Tibial artery (tissue), 4 donors: Measurements from ENCODE around the gene GSDME.

Experiments
- DNase-seq, 2 donors: peaks; one replicate each; pipeline ENCODE4 v3.0.0-alpha.2; 2019
- H3K27ac ChIP-seq, 2 donors: fragments of 200-600 bp; sonication (generic) in 1 of 2; 1 replicate in 1 of 2; 2 replicates in 1 of 2; pipeline ENCODE4 v1.5.1; 2018 to 2019; ENCODE audit warnings: mild to moderate bottlenecking in 1 of 2
- H3K27me3 ChIP-seq, 2 donors: fragments of 200-600 bp; sonication (generic) in 1 of 2; one replicate each; pipeline versions ENCODE4 v1.5.1 to v1.6.0; 2016 to 2019
- H3K36me3 ChIP-seq, 3 donors: fragments of 200-600 bp; sonication (generic) in 2 of 3; one replicate each; pipeline ENCODE4 v1.5.1; 2016 to 2019; ENCODE audit warnings: mild to moderate bottlenecking in 2 of 3
- H3K4me1 ChIP-seq, 4 donors: fragments of 200-600 bp; sonication (generic) in 2 of 4; 1 replicate in 3 of 4; 2 replicates in 1 of 4; pipeline ENCODE4 v1.5.1; 2016 to 2019
- H3K4me3 ChIP-seq, 2 donors: fragments of 200-600 bp; sonication (generic) in 1 of 2; 1 replicate in 1 of 2; 2 replicates in 1 of 2; pipeline ENCODE4 v1.5.1; 2018 to 2019; ENCODE audit warnings: mild to moderate bottlenecking in 2 of 2
- H3K9me3 ChIP-seq, 3 donors: fragments of 200-600 bp; sonication (generic) in 1 of 3; one replicate each; pipeline ENCODE4 v1.5.1; 2016 to 2019
- CTCF ChIP-seq, 2 experiments: fragments of 200-600 bp in 1 of 2; fragments of 450-650 bp in 1 of 2; IDR thresholded peaks; one replicate each; pipeline ENCODE4 v1.5.1; 2017 to 2019; ENCODE audit warnings: antibody characterized with exemption in 2 of 2, mild to moderate bottlenecking in 1 of 2, moderate library complexity in 1 of 2
- intact Hi-C: fragments of 100-400 bp; cut with DNase I; formaldehyde crosslinking; loops from one replicate; pipeline ENCODE4 v1.15.0; 2023; ENCODE audit warnings: low total_unique reads

GSDME gene

GRCh38 chr7:24727154-24728120 is 29.8 kb downstream of the GSDME start:
- H3K9me3 ChIP-seq = no peaks in the 10 kb centered on the region
- intact Hi-C loops = loop anchor here (5.0 kb wide), 1 partner anchor 1160 kb away; no protein-coding TSS in a partner anchor
- H3K4me3 ChIP-seq = no peak overlapping the region
- no peak for TF ChIP-seq CTCF (IDR thresholded peaks at IDR 0.05)
- H3K36me3 ChIP-seq = no peaks in the 10 kb centered on the region
- no peak overlapping the region for H3K27ac ChIP-seq
- H3K4me1 ChIP-seq = peaks cover 0 to 7% (median 0%) of the 10 kb centered on the region in 4 donors
- peak; percentile 68 to 77 for DNase-seq
- no peaks in the 10 kb centered on the region for H3K27me3 ChIP-seq

GRCh38 chr7:24725554-24726241 is 31.6 kb downstream of the GSDME start:
- peaks cover 0 to 7% (median 0%) of the 10 kb centered on the region in 4 donors for H3K4me1 ChIP-seq
- H3K27ac ChIP-seq = no peak overlapping the region
- no peaks in the 10 kb centered on the region for H3K27me3 ChIP-seq
- no peaks in the 10 kb centered on the region for H3K36me3 ChIP-seq
- peak in 1 of 2 donors; percentile 38 for DNase-seq
- H3K9me3 ChIP-seq = no peaks in the 10 kb centered on the region
- no peak overlapping the region for H3K4me3 ChIP-seq
- no peak for TF ChIP-seq CTCF (IDR thresholded peaks at IDR 0.05)
- intact Hi-C loops = loop anchor here (5.0 kb wide), 1 partner anchor 1158 kb away; no protein-coding TSS in a partner anchor

- DNase-seq = peak in 1 of 2 donors; percentile 49
- intact Hi-C loops = loop anchor here (5.0 kb wide), 1 partner anchor 1157 kb away; no protein-coding TSS in a partner anchor
- H3K9me3 ChIP-seq = no peaks in the 10 kb centered on the region
- H3K27ac ChIP-seq = no peak overlapping the region
- H3K36me3 ChIP-seq = no peaks in the 10 kb centered on the region
- H3K4me3 ChIP-seq = no peak overlapping the region
- peaks cover 0 to 7% (median 0%) of the 10 kb centered on the region in 4 donors for H3K4me1 ChIP-seq
- H3K27me3 ChIP-seq = no peaks in the 10 kb centered on the region
- TF ChIP-seq CTCF (IDR thresholded peaks at IDR 0.05) = no peak
These were observed 32.6 kb downstream of the GSDME start for GRCh38 chr7:24724451-24725190.

GRCh38 chr7:24723178-24723530 is 34.1 kb downstream of the GSDME start:
- no peaks in the 10 kb centered on the region for H3K9me3 ChIP-seq
- DNase-seq = peak in 1 of 2 donors; percentile 28
- H3K4me1 ChIP-seq = no peaks in the 10 kb centered on the region
- no peaks in the 10 kb centered on the region for H3K27me3 ChIP-seq
- H3K36me3 ChIP-seq = peaks cover 0 to 9% (median 9%) of the 10 kb centered on the region in 3 donors
- H3K4me3 ChIP-seq = no peak overlapping the region
- no peak overlapping the region for H3K27ac ChIP-seq
- intact Hi-C loops = no loop called here
- TF ChIP-seq CTCF (IDR thresholded peaks at IDR 0.05) = no peak
